Keratinocyte (primary cell): ENCODE data around the gene ARFRP1. TPM values are rescaled to one million over a fixed set of nuclear protein-coding genes. Genes with fewer than 3 reads are reported as not detected.

Experiments used
- DNase-seq: peaks from one replicate; pipeline ENCODE4 v3.0.0-alpha.2; 2011; ENCODE audit warnings: low read depth, missing footprints, low spot score
- FAIRE-seq: peaks from 2 replicates; lab custom pipeline; 2011; peaks lifted over from hg19 to GRCh38; lab: Jason Lieb, UNC
- H2AFZ ChIP-seq: 2 replicates; pipeline ENCODE4 v1.6.0; 2012; ENCODE audit warnings: low read length, control low read depth, inconsistent platforms; ENCODE audit not compliant: control insufficient read depth
- H3K27ac ChIP-seq: 2 replicates; pipeline ENCODE4 v1.5.1; 2011; ENCODE audit warnings: low read length; ENCODE audit not compliant: control insufficient read depth, insufficient read depth
- H3K27me3 ChIP-seq: 3 replicates; pipeline ENCODE4 v1.6.0; 2011; ENCODE audit warnings: low read length; ENCODE audit not compliant: control insufficient read depth, insufficient read depth; ENCODE audit errors: extremely low read depth
- H3K36me3 ChIP-seq, 2 experiments: 2 replicates in 1 of 2; 3 replicates in 1 of 2; pipeline ENCODE4 v1.5.1; 2011; ENCODE audit warnings: low read length in 2 of 2, mild to moderate bottlenecking in 1 of 2; ENCODE audit not compliant: control insufficient read depth in 2 of 2, insufficient read depth in 2 of 2; ENCODE audit errors: extremely low read depth in 1 of 2
- H3K4me1 ChIP-seq: 3 replicates; pipeline ENCODE4 v1.5.1; 2011; ENCODE audit warnings: low read length; ENCODE audit not compliant: control insufficient read depth, insufficient read depth; ENCODE audit errors: extremely low read depth
- H3K4me2 ChIP-seq: 3 replicates; pipeline ENCODE4 v1.6.0; 2011; ENCODE audit warnings: low read depth, low read length; ENCODE audit not compliant: control insufficient read depth, insufficient read depth; ENCODE audit errors: extremely low read depth
- H3K4me3 ChIP-seq, 3 experiments: fragments of 200-600 bp in 1 of 3; sonication (generic) in 1 of 3; 2 replicates in 2 of 3; 3 replicates in 1 of 3; pipeline ENCODE4 v1.5.1; 2011 to 2016; ENCODE audit warnings: low read length in 3 of 3, mild to moderate bottlenecking in 3 of 3, control low read depth in 2 of 3, inconsistent platforms in 1 of 3, low read depth in 1 of 3, mixed read lengths in 1 of 3, mixed run types in 1 of 3, moderate library complexity in 1 of 3; ENCODE audit not compliant: control insufficient read depth in 2 of 3, insufficient read depth in 2 of 3; ENCODE audit errors: extremely low read depth in 1 of 3
- H3K79me2 ChIP-seq: 2 replicates; pipeline ENCODE4 v1.6.0; 2012; ENCODE audit warnings: low read length; ENCODE audit not compliant: control insufficient read depth, insufficient read depth
- H3K9ac ChIP-seq: 3 replicates; pipeline ENCODE4 v1.6.0; 2011; ENCODE audit warnings: low read length; ENCODE audit not compliant: control insufficient read depth, insufficient read depth; ENCODE audit errors: extremely low read depth
- H3K9me1 ChIP-seq: 3 replicates; pipeline ENCODE4 v1.6.0; 2011; ENCODE audit warnings: low read length; ENCODE audit not compliant: control insufficient read depth, insufficient read depth; ENCODE audit errors: extremely low read depth
- H3K9me3 ChIP-seq: 2 replicates; pipeline ENCODE4 v1.5.1; 2012; ENCODE audit warnings: low read depth, low read length; ENCODE audit not compliant: control insufficient read depth
- H4K20me1 ChIP-seq: 3 replicates; pipeline ENCODE4 v1.6.0; 2011; ENCODE audit warnings: low read length; ENCODE audit not compliant: control insufficient read depth, insufficient read depth; ENCODE audit errors: extremely low read depth
- CTCF ChIP-seq, 3 experiments: IDR thresholded peaks in 1 of 3; conservative IDR thresholded peaks in 1 of 3; optimal IDR thresholded peaks in 1 of 3; 2 replicates in 2 of 3; 3 replicates in 1 of 3; pipeline versions ENCODE3 to v1.5.1; 2011; ENCODE audit warnings: low read length in 3 of 3, mild to moderate bottlenecking in 3 of 3, moderate library complexity in 2 of 3, control low read depth in 1 of 3, inconsistent platforms in 1 of 3; ENCODE audit not compliant: insufficient read depth in 2 of 3; ENCODE audit errors: extremely low read depth in 1 of 3
- EZH2 ChIP-seq: IDR thresholded peaks from one replicate; pipeline ENCODE4 v1.6.1; 2012; ENCODE audit warnings: inconsistent platforms, mild to moderate bottlenecking, low read length, moderate library complexity
- dilution Hi-C: fragments of 300-500 bp; cut with MboI; formaldehyde crosslinking; loops from one replicate; pipeline ENCODE4 v1.7.0; 2020; ENCODE audit warnings: low sequenced_read_pairs; ENCODE audit not compliant: extremely low pct_ligation_motif_present
- polyA plus RNA-seq, 5 experiments: library from polyadenylated mRNA; depleted of rRNA in 3 of 5; stranded (reverse) in 3 of 5; stranded (forward) in 1 of 5; unstranded in 1 of 5; fragments of >200 nt; gene quantifications; 1 replicate in 1 of 5; 2 replicates in 3 of 5; 3 replicates in 1 of 5; pipeline versions ENCODE4 v1.2.1 to v1.2.3, GENCODE V29; 2011 to 2012; ENCODE audit warnings: missing spikeins in 2 of 5, low read depth in 1 of 5, low replicate concordance in 1 of 5

The ARFRP1 gene
- polyA plus RNA-seq, 1 donor (not counting 4 experiments of a cell fraction or from before 2014, with no cell fraction given) = 30.4 TPM

GRCh38 chr20:63702751-63703470, 4.9 kb downstream of the ARFRP1 start:
- Histone ChIP-seq H3K4me3 (no peak overlapping the region), H3K9ac (no peak overlapping the region), H3K27ac (no peak overlapping the region), H2AFZ (no peak overlapping the region), H3K9me1 (no peaks in the 10 kb centered on the region), H3K9me3 (no peaks in the 10 kb centered on the region), H3K27me3 (no peaks in the 10 kb centered on the region), H3K4me2 (no peak overlapping the region), H3K36me3 (peaks cover 17 to 26% of the 10 kb centered on the region in 2 experiments), H3K4me1 (peaks cover 31% of the 10 kb centered on the region), H4K20me1 (peaks cover 4% of the 10 kb centered on the region), H3K79me2 (peaks cover 31% of the 10 kb centered on the region)
- TF ChIP-seq EZH2 (no peak), CTCF (optimal IDR thresholded peaks at IDR 0.05 in 1 of 3, IDR thresholded peaks at IDR 0.05 in 1 of 3, conservative IDR thresholded peaks at IDR 0.05 in 1 of 3; ENCODE audit: extremely low read depth in 1 of 3, insufficient read depth in 2 of 3, low read length in 3 of 3) (no peak)
- FAIRE-seq (no peak), DNase-seq (no peak)
- dilution Hi-C loops = no loop called here

- no peak for DNase-seq
- no peak overlapping the region for H3K9ac ChIP-seq
- dilution Hi-C loops = no loop called here
- FAIRE-seq = no peak
- peaks cover 17 to 33% of the 10 kb centered on the region in 2 experiments for H3K36me3 ChIP-seq
- no peak overlapping the region for H3K4me3 ChIP-seq
- TF ChIP-seq EZH2 (no peak), CTCF (optimal IDR thresholded peaks at IDR 0.05 in 1 of 3, IDR thresholded peaks at IDR 0.05 in 1 of 3, conservative IDR thresholded peaks at IDR 0.05 in 1 of 3; ENCODE audit: extremely low read depth in 1 of 3, insufficient read depth in 2 of 3, low read length in 3 of 3) (no peak)
- H3K9me3 ChIP-seq = no peaks in the 10 kb centered on the region
- H4K20me1 ChIP-seq = peaks cover 4% of the 10 kb centered on the region
- H3K4me1 ChIP-seq = peaks cover 38% of the 10 kb centered on the region
- H3K4me2 ChIP-seq = no peak overlapping the region
- no peaks in the 10 kb centered on the region for H3K9me1 ChIP-seq
- H3K79me2 ChIP-seq = peaks cover 34% of the 10 kb centered on the region
- H2AFZ ChIP-seq = no peak overlapping the region
- H3K27me3 ChIP-seq = no peaks in the 10 kb centered on the region
- H3K27ac ChIP-seq = no peak overlapping the region
These were observed 5.6 kb downstream of the ARFRP1 start for GRCh38 chr20:63702036-63702665.
